HEK293 (cell line): ENCODE measurements around the gene YWHAG.
A peak's percentile ranks its signal among the peaks of the same experiment; 100 is the strongest.

Experiments used
- CTCF ChIA-PET: fragments of 350-600 bp; formaldehyde crosslinking; extraction: SDS; loops from one replicate; lab custom pipeline; 2021; ENCODE audit warnings: antibody characterized with exemption; lab: Yijun Ruan, JAX
- POLR2A ChIA-PET: fragments of 300-600 bp; formaldehyde crosslinking; extraction: SDS; loops from one replicate; lab custom pipeline; 2020; ENCODE audit warnings: antibody characterized with exemption, inconsistent platforms; lab: Yijun Ruan, JAX
- H3K27ac ChIP-seq: fragments of 200-500 bp; sonication (Bioruptor generic); 2 replicates; pipeline ENCODE4 v1.5.1; 2014; ENCODE audit warnings: low read depth, low read length, control low read depth, inconsistent platforms; ENCODE audit errors: extremely low read depth
- H3K36me3 ChIP-seq, 2 experiments: fragments of 200-500 bp in 1 of 2; sonication (Bioruptor generic) in 1 of 2; 1 replicate in 1 of 2; 2 replicates in 1 of 2; pipeline ENCODE4 v1.5.1; 2014 to 2017; ENCODE audit warnings: inconsistent platforms in 2 of 2, low read length in 2 of 2; ENCODE audit not compliant: control insufficient read depth in 2 of 2, insufficient read depth in 1 of 2
- H3K4me1 ChIP-seq: fragments of 200-500 bp; sonication (Bioruptor generic); 2 replicates; pipeline ENCODE4 v1.5.1; 2014; ENCODE audit warnings: mild to moderate bottlenecking, low read length, inconsistent platforms; ENCODE audit not compliant: control insufficient read depth, insufficient read depth
- H3K4me3 ChIP-seq: 2 replicates; pipeline ENCODE4 v1.5.1; 2011; ENCODE audit warnings: low read depth, mild to moderate bottlenecking, control low read depth, low read length, moderate library complexity
- H3K9me3 ChIP-seq: fragments of 200-500 bp; sonication (Bioruptor generic); 2 replicates; pipeline ENCODE4 v1.5.1; 2014; ENCODE audit warnings: low read depth, low read length, inconsistent platforms; ENCODE audit not compliant: control insufficient read depth, insufficient read depth
- BCL11A ChIP-seq: fragments of 450-650 bp; formaldehyde crosslinking; IDR thresholded peaks from 2 replicates; pipeline ENCODE4 v1.5.1; 2016; ENCODE audit warnings: low read depth, missing biosample characterization, missing genetic modification characterization
- BCL11B ChIP-seq: fragments of 450-650 bp; formaldehyde crosslinking; IDR thresholded peaks from 2 replicates; pipeline ENCODE4 v1.5.1; 2016; ENCODE audit warnings: low read depth, missing biosample characterization, missing genetic modification characterization
- GLIS2 ChIP-seq: fragments of 450-650 bp; formaldehyde crosslinking; IDR thresholded peaks from 2 replicates; pipeline ENCODE4 v1.5.1; 2016; ENCODE audit warnings: missing biosample characterization, missing genetic modification characterization
- IKZF3 ChIP-seq: fragments of 450-650 bp; IDR thresholded peaks from 2 replicates; pipeline ENCODE4 v1.5.0; 2018; ENCODE audit warnings: missing biosample characterization, mild to moderate bottlenecking, missing genetic modification characterization, moderate library complexity
- KLF1 ChIP-seq: fragments of 450-650 bp; formaldehyde crosslinking; IDR thresholded peaks from 2 replicates; pipeline ENCODE4 v1.5.1; 2016; ENCODE audit warnings: missing biosample characterization, missing genetic modification characterization
- KLF10 ChIP-seq: fragments of 450-650 bp; IDR thresholded peaks from 2 replicates; pipeline ENCODE4 v1.5.1; 2018; ENCODE audit warnings: missing biosample characterization, mild to moderate bottlenecking, missing genetic modification characterization
- KLF9 ChIP-seq: fragments of 450-650 bp; formaldehyde crosslinking; IDR thresholded peaks from 2 replicates; pipeline ENCODE4 v1.5.1; 2016; ENCODE audit warnings: missing biosample characterization, missing genetic modification characterization, low read depth
- PATZ1 ChIP-seq: fragments of 450-650 bp; formaldehyde crosslinking; IDR thresholded peaks from 2 replicates; pipeline ENCODE4 v1.5.1; 2016; ENCODE audit warnings: missing biosample characterization, missing genetic modification characterization
- PRDM1 ChIP-seq: fragments of 450-650 bp; formaldehyde crosslinking; IDR thresholded peaks from 2 replicates; pipeline ENCODE4; 2016; ENCODE audit warnings: missing biosample characterization, missing genetic modification characterization
- SCRT2 ChIP-seq: fragments of 450-650 bp; formaldehyde crosslinking; IDR thresholded peaks from 2 replicates; pipeline ENCODE4 v1.5.1; 2016; ENCODE audit warnings: missing biosample characterization, missing genetic modification characterization
- SP2 ChIP-seq: fragments of 450-650 bp; formaldehyde crosslinking; IDR thresholded peaks from 2 replicates; pipeline ENCODE4 v1.5.1; 2016; ENCODE audit warnings: missing biosample characterization, missing genetic modification characterization
- SP3 ChIP-seq: fragments of 450-650 bp; formaldehyde crosslinking; IDR thresholded peaks from 2 replicates; pipeline ENCODE4 v1.5.1; 2016; ENCODE audit warnings: missing biosample characterization, missing genetic modification characterization
- SP7 ChIP-seq: fragments of 450-650 bp; formaldehyde crosslinking; IDR thresholded peaks from 2 replicates; pipeline ENCODE4 v1.5.1; 2016; ENCODE audit warnings: missing biosample characterization, missing genetic modification characterization
- ZBTB17 ChIP-seq: fragments of 450-650 bp; formaldehyde crosslinking; IDR thresholded peaks from 2 replicates; pipeline ENCODE4 v1.5.1; 2016; ENCODE audit warnings: missing biosample characterization, missing genetic modification characterization
- ZBTB21 ChIP-seq: fragments of 450-650 bp; formaldehyde crosslinking; IDR thresholded peaks from 2 replicates; pipeline ENCODE4 v1.5.1; 2017; ENCODE audit warnings: missing biosample characterization, missing genetic modification characterization
- ZEB2 ChIP-seq: fragments of 450-650 bp; formaldehyde crosslinking; IDR thresholded peaks from 2 replicates; pipeline ENCODE4 v1.5.1; 2016; ENCODE audit warnings: missing biosample characterization, missing genetic modification characterization
- ZIC2 ChIP-seq: fragments of 450-650 bp; formaldehyde crosslinking; IDR thresholded peaks from 2 replicates; pipeline ENCODE4 v1.5.1; 2016; ENCODE audit warnings: missing biosample characterization, missing genetic modification characterization
- ZNF19 ChIP-seq: fragments of 450-650 bp; formaldehyde crosslinking; IDR thresholded peaks from 2 replicates; pipeline ENCODE4; 2016; ENCODE audit warnings: missing biosample characterization, missing genetic modification characterization, low read depth
- ZNF423 ChIP-seq: fragments of 450-650 bp; formaldehyde crosslinking; IDR thresholded peaks from 2 replicates; pipeline ENCODE4 v1.5.1; 2016; ENCODE audit warnings: missing biosample characterization, missing genetic modification characterization
- ZNF473 ChIP-seq: fragments of 450-650 bp; formaldehyde crosslinking; IDR thresholded peaks from 2 replicates; pipeline ENCODE4 v1.5.1; 2017; ENCODE audit warnings: missing biosample characterization, missing genetic modification characterization
- ZNF624 ChIP-seq: fragments of 450-650 bp; formaldehyde crosslinking; IDR thresholded peaks from 2 replicates; pipeline ENCODE4 v1.5.1; 2017; ENCODE audit warnings: missing biosample characterization, missing genetic modification characterization
- ZNF629 ChIP-seq: fragments of 450-650 bp; formaldehyde crosslinking; IDR thresholded peaks from 2 replicates; pipeline ENCODE4 v1.5.1; 2017; ENCODE audit warnings: missing biosample characterization, missing genetic modification characterization
- ZSCAN23 ChIP-seq: fragments of 450-650 bp; formaldehyde crosslinking; IDR thresholded peaks from 2 replicates; pipeline ENCODE4 v1.5.1; 2016; ENCODE audit warnings: missing biosample characterization, missing genetic modification characterization
- TF ChIP-seq, protein P1 (sequence below): fragments of 450-650 bp; formaldehyde crosslinking; IDR thresholded peaks from 2 replicates; pipeline ENCODE4 v1.5.1; 2016; ENCODE audit warnings: missing biosample characterization, missing genetic modification characterization, borderline replicate concordance
- TF ChIP-seq, protein P2 (sequence below): fragments of 450-650 bp; formaldehyde crosslinking; IDR thresholded peaks from 2 replicates; pipeline ENCODE4 v1.5.1; 2016; ENCODE audit warnings: missing biosample characterization, missing genetic modification characterization
- TF ChIP-seq, protein P3 (sequence below): fragments of 450-650 bp; formaldehyde crosslinking; IDR thresholded peaks from 2 replicates; pipeline ENCODE4 v1.5.1; 2016; ENCODE audit warnings: missing biosample characterization, missing genetic modification characterization, low read depth

YWHAG gene

GRCh38 chr7:76294344-76295024 lies 64.3 kb downstream of the YWHAG start:
- 0 out of 2 replicates have a peak overlapping the region, but pooled peaks have one; percentile 14 for H3K27ac ChIP-seq
- H3K36me3 ChIP-seq = no peaks in the 10 kb centered on the region
- ChIA-PET CTCF (interaction anchor here (1.0 to 6.1 kb wide), 2 partner anchors 20 to 32 kb away, joined by 5 to 133 read pairs; no protein-coding TSS in a partner anchor), POLR2A (interaction anchor here (0.6 to 1.6 kb wide), 6 partner anchors 9 to 128 kb away, joined by 3 to 9 read pairs (median 4); partner anchors contain the start of gene HSPB1)
- no peaks in the 10 kb centered on the region for H3K9me3 ChIP-seq
- no peak overlapping the region for H3K4me3 ChIP-seq
- H3K4me1 ChIP-seq = no peaks in the 10 kb centered on the region
- peak; percentile 83 for TF ChIP-seq KLF1
- TF ChIP-seq ZNF19 (tag by site-specific recombination) = no peak
- peak; percentile 27; the same call in 1 of the 2 replicates for TF ChIP-seq ZBTB17 (tag by site-specific recombination)
- TF ChIP-seq ZNF624 (tag by site-specific recombination) = no peak
- peak; percentile 35; the same call in 1 of the 2 replicates for TF ChIP-seq PRDM1 (tag by site-specific recombination)
- TF ChIP-seq SP3 (tag by site-specific recombination) = peak; percentile 49
- peak; percentile 35; the same call in 1 of the 2 replicates for TF ChIP-seq SCRT2 (tag by site-specific recombination)
- TF ChIP-seq, protein P1, sequence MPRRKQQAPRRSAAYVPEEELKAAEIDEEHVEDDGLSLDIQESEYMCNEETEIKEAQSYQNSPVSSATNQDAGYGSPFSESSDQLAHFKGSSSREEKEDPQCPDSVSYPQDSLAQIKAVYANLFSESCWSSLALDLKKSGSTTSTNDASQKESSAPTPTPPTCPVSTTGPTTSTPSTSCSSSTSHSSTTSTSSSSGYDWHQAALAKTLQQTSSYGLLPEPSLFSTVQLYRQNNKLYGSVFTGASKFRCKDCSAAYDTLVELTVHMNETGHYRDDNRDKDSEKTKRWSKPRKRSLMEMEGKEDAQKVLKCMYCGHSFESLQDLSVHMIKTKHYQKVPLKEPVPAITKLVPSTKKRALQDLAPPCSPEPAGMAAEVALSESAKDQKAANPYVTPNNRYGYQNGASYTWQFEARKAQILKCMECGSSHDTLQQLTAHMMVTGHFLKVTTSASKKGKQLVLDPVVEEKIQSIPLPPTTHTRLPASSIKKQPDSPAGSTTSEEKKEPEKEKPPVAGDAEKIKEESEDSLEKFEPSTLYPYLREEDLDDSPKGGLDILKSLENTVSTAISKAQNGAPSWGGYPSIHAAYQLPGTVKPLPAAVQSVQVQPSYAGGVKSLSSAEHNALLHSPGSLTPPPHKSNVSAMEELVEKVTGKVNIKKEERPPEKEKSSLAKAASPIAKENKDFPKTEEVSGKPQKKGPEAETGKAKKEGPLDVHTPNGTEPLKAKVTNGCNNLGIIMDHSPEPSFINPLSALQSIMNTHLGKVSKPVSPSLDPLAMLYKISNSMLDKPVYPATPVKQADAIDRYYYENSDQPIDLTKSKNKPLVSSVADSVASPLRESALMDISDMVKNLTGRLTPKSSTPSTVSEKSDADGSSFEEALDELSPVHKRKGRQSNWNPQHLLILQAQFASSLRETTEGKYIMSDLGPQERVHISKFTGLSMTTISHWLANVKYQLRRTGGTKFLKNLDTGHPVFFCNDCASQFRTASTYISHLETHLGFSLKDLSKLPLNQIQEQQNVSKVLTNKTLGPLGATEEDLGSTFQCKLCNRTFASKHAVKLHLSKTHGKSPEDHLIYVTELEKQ = 0 out of 2 replicates have a peak, but pooled peaks have one; percentile 9
- TF ChIP-seq KLF9 (tag by site-specific recombination) = peak; percentile 76
- peak; percentile 74 for TF ChIP-seq PATZ1 (tag by site-specific recombination)
- TF ChIP-seq, protein P2, sequence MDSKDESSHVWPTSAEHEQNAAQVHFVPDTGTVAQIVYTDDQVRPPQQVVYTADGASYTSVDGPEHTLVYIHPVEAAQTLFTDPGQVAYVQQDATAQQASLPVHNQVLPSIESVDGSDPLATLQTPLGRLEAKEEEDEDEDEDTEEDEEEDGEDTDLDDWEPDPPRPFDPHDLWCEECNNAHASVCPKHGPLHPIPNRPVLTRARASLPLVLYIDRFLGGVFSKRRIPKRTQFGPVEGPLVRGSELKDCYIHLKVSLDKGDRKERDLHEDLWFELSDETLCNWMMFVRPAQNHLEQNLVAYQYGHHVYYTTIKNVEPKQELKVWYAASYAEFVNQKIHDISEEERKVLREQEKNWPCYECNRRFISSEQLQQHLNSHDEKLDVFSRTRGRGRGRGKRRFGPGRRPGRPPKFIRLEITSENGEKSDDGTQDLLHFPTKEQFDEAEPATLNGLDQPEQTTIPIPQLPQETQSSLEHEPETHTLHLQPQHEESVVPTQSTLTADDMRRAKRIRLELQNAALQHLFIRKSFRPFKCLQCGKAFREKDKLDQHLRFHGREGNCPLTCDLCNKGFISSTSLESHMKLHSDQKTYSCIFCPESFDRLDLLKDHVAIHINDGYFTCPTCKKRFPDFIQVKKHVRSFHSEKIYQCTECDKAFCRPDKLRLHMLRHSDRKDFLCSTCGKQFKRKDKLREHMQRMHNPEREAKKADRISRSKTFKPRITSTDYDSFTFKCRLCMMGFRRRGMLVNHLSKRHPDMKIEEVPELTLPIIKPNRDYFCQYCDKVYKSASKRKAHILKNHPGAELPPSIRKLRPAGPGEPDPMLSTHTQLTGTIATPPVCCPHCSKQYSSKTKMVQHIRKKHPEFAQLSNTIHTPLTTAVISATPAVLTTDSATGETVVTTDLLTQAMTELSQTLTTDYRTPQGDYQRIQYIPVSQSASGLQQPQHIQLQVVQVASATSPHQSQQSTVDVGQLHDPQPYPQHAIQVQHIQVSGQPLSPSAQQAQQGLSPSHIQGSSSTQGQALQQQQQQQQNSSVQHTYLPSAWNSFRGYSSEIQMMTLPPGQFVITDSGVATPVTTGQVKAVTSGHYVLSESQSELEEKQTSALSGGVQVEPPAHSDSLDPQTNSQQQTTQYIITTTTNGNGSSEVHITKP (tag by site-specific recombination) = peak; percentile 50
- TF ChIP-seq ZNF423 (tag by site-specific recombination) = peak; percentile 79
- peak; percentile 78 for TF ChIP-seq IKZF3 (tag by site-specific recombination)
- TF ChIP-seq ZBTB21 (tag by site-specific recombination) = peak; percentile 36; the same call in 1 of the 2 replicates
- 0 out of 2 replicates have a peak, but pooled peaks have one; percentile 23 for TF ChIP-seq SP7 (tag by site-specific recombination)
- TF ChIP-seq ZNF473 = no peak
- TF ChIP-seq ZNF629 (tag by site-specific recombination) = peak; percentile 73
- TF ChIP-seq BCL11A (tag by site-specific recombination) = 0 out of 2 replicates have a peak, but pooled peaks have one; percentile 36
- TF ChIP-seq KLF10 (tag by site-specific recombination) = peak; percentile 90
- TF ChIP-seq GLIS2 (tag by site-specific recombination) = peak; percentile 61
- TF ChIP-seq ZSCAN23 (tag by site-specific recombination) = no peak
- TF ChIP-seq BCL11B (tag by site-specific recombination) = no peak
- 0 out of 2 replicates have a peak, but pooled peaks have one; percentile 32 for TF ChIP-seq ZEB2 (tag by site-specific recombination)
- TF ChIP-seq ZIC2 = peak; percentile 67
- TF ChIP-seq, protein P3, sequence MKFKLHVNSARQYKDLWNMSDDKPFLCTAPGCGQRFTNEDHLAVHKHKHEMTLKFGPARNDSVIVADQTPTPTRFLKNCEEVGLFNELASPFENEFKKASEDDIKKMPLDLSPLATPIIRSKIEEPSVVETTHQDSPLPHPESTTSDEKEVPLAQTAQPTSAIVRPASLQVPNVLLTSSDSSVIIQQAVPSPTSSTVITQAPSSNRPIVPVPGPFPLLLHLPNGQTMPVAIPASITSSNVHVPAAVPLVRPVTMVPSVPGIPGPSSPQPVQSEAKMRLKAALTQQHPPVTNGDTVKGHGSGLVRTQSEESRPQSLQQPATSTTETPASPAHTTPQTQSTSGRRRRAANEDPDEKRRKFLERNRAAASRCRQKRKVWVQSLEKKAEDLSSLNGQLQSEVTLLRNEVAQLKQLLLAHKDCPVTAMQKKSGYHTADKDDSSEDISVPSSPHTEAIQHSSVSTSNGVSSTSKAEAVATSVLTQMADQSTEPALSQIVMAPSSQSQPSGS (tag by site-specific recombination) = peak; percentile 53; the same call in 1 of the 2 replicates
- peak; percentile 42 for TF ChIP-seq SP2 (tag by site-specific recombination)
